Measurements from ENCODE around the gene LCN15.
"Not testable (repeated sequence)": the region's sequence is repeated elsewhere in the genome, so short reads cannot be mapped to it uniquely, and the experiment has no call there.

- not testable (repeated sequence) for TF ChIP-seq SALL2 (tag by site-specific recombination; IDR thresholded peaks at IDR 0.05; ENCODE audit: borderline replicate concordance); TCF7L2 (IDR thresholded peaks at IDR 0.05; ENCODE audit: borderline replicate concordance, low read depth, low read length); PBX3 (CRISPR knock-in tag; IDR thresholded peaks at IDR 0.05); CTCF (tag by site-specific recombination; IDR thresholded peaks at IDR 0.05); ZNF18 (tag by site-specific recombination; IDR thresholded peaks at IDR 0.05); ZNF391 (tag by site-specific recombination; IDR thresholded peaks at IDR 0.05; ENCODE audit: borderline replicate concordance, low read depth); ZNF114 (tag by site-specific recombination; IDR thresholded peaks at IDR 0.05)
Measured at GRCh38 chr9:136788644-136789522, 24.6 kb upstream of the LCN15 start.

All from HEK293 (cell line).